ENCODE data around the gene SNX20. TPM values are rescaled to one million over a fixed set of nuclear protein-coding genes. Genes with fewer than 3 reads are reported as not detected.
A peak's percentile ranks its signal among the peaks of the same experiment; 100 is the strongest.

SNX20 gene
- total RNA-seq, 1 donor from 2014 or later = not detected

DNA sequence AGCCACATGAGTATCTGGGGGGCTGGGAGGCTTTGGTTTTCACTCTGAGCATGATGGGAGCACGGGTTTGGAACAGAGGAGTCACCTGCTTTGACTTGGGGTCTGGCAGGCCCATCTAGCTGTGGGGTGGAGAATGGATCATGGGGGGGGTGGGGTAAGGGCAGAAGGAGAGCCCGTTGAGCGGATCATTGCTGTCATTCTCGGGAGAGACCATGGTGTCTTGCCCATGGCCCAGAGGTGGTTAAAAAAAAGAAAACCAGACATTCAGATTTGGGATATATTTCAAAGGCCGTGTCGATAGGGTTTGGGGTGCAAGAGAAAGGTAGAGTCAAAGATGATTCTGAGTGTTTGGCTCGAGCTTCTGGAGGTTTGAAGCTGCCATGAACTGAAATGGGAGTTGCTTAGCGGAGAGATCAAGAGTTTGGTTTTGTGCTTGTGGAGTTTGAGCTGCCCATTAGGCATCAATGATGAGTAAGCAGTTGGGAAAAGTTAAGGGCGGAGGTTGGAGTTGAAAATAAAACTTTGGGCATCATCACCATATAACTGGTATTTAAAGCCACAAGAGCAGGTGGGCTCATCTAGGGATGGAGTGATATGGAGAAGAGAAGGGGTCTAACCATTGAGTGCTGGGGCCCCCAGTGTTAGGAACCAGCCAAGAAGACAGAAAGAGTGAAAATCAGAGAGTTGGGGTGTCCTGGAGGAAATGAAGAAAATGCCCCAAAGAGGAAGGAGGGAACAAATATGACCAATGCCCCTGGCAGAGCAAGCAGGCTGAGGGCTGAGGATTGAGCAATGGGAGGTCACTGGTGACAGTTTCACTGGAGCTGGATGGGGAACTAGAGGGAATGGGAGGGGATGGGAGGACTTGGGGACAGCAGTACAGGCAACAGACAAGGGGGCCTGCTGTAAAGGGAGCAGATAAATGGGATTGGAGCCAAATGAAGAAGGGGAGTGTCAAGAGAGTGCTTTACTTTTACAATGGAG lies 14.2 kb upstream of the SNX20 start:
- Histone ChIP-seq H3K4me2 (ENCODE audit: low read length) (no peak overlapping the region), H3K36me3 (ENCODE audit: insufficient read depth, low read length) (no peaks in the 10 kb centered on the region), H3K4me3 (ENCODE audit: insufficient read depth, low read depth, low read length) (no peak overlapping the region), H3K9ac (ENCODE audit: low read length) (no peak overlapping the region), H3K9me3 (ENCODE audit: insufficient read depth, low read depth, low read length) (no peaks in the 10 kb centered on the region), H4K20me1 (ENCODE audit: insufficient read depth, low read length) (no peaks in the 10 kb centered on the region), H3K4me1 (ENCODE audit: insufficient read depth, low read length) (no peaks in the 10 kb centered on the region), H3K27ac (ENCODE audit: low read depth, low read length) (no peak overlapping the region), H2AFZ (ENCODE audit: low read depth, low read length) (no peak overlapping the region), H3K27me3 (ENCODE audit: insufficient read depth, low read length) (peaks cover 5% of the 10 kb centered on the region), H3K79me2 (ENCODE audit: insufficient read depth, low read length) (no peaks in the 10 kb centered on the region)
- DNase-seq (ENCODE audit: low read depth) = no peak
- Mint-ChIP-seq H3K4me1 (ENCODE audit: low read depth, unreplicated experiment) (peaks cover 6% of the 10 kb centered on the region), H3K4me3 (ENCODE audit: unreplicated experiment) (peak overlapping the region; percentile 40), H3K36me3 (ENCODE audit: low read depth, unreplicated experiment) (no peaks in the 10 kb centered on the region), H3K27ac (ENCODE audit: unreplicated experiment) (no peak overlapping the region), H3K9me3 (ENCODE audit: unreplicated experiment) (peaks cover 4% of the 10 kb centered on the region), H3K27me3 (ENCODE audit: low read depth, unreplicated experiment) (peaks cover 44% of the 10 kb centered on the region)
- FAIRE-seq = no peak
- no peak for TF ChIP-seq EZH2 (IDR thresholded peaks at IDR 0.05; ENCODE audit: insufficient read depth, low read length)
- TF ChIP-seq, protein P1, sequence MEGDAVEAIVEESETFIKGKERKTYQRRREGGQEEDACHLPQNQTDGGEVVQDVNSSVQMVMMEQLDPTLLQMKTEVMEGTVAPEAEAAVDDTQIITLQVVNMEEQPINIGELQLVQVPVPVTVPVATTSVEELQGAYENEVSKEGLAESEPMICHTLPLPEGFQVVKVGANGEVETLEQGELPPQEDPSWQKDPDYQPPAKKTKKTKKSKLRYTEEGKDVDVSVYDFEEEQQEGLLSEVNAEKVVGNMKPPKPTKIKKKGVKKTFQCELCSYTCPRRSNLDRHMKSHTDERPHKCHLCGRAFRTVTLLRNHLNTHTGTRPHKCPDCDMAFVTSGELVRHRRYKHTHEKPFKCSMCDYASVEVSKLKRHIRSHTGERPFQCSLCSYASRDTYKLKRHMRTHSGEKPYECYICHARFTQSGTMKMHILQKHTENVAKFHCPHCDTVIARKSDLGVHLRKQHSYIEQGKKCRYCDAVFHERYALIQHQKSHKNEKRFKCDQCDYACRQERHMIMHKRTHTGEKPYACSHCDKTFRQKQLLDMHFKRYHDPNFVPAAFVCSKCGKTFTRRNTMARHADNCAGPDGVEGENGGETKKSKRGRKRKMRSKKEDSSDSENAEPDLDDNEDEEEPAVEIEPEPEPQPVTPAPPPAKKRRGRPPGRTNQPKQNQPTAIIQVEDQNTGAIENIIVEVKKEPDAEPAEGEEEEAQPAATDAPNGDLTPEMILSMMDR (IDR thresholded peaks at IDR 0.05; ENCODE audit: insufficient read depth, low read depth, low read length) = no peak

DNA sequence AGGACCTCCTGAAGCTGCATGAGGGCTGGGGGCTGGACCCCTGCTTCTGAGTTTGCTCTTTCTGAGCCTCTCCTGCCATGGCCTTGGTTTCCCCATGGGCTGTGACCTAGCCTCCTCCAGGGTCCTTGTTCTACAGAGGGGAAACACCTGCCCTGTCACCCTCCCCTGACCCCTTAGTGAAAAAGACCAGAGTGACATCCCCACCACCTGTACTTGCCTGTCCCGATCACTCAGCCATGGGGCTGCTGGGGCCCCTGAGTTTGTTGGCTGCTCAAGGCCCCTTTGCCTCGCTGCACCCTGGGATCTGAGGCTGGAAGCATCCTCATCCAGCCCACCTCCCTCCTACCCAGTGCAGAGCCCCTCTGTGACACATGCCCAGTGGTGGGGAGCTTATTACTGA lies 13.1 kb upstream of the SNX20 start:
- Mint-ChIP-seq H3K27me3 (ENCODE audit: low read depth, unreplicated experiment) (peaks cover 44% of the 10 kb centered on the region), H3K9me3 (ENCODE audit: unreplicated experiment) (peaks cover 4% of the 10 kb centered on the region), H3K27ac (ENCODE audit: unreplicated experiment) (no peak overlapping the region), H3K36me3 (ENCODE audit: low read depth, unreplicated experiment) (no peaks in the 10 kb centered on the region), H3K4me1 (ENCODE audit: low read depth, unreplicated experiment) (peaks cover 6% of the 10 kb centered on the region), H3K4me3 (ENCODE audit: unreplicated experiment) (no peak overlapping the region)
- no peaks in the 10 kb centered on the region for H3K36me3 ChIP-seq (ENCODE audit: insufficient read depth, low read length)
- no peaks in the 10 kb centered on the region for H3K4me1 ChIP-seq (ENCODE audit: insufficient read depth, low read length)
- H3K9me3 ChIP-seq (ENCODE audit: insufficient read depth, low read depth, low read length) = no peaks in the 10 kb centered on the region
- H3K4me3 ChIP-seq (ENCODE audit: insufficient read depth, low read depth, low read length) = no peak overlapping the region
- H3K9ac ChIP-seq (ENCODE audit: low read length) = no peak overlapping the region
- H3K4me2 ChIP-seq (ENCODE audit: low read length) = no peak overlapping the region
- peaks cover 5% of the 10 kb centered on the region for H3K27me3 ChIP-seq (ENCODE audit: insufficient read depth, low read length)
- H4K20me1 ChIP-seq (ENCODE audit: insufficient read depth, low read length) = no peaks in the 10 kb centered on the region
- no peak for FAIRE-seq
- no peak overlapping the region for H2AFZ ChIP-seq (ENCODE audit: low read depth, low read length)
- no peaks in the 10 kb centered on the region for H3K79me2 ChIP-seq (ENCODE audit: insufficient read depth, low read length)
- H3K27ac ChIP-seq (ENCODE audit: low read depth, low read length) = no peak overlapping the region
- TF ChIP-seq, protein P1 (IDR thresholded peaks at IDR 0.05; ENCODE audit: insufficient read depth, low read depth, low read length) = no peak
- TF ChIP-seq EZH2 (IDR thresholded peaks at IDR 0.05; ENCODE audit: insufficient read depth, low read length) = no peak
- no peak for DNase-seq (ENCODE audit: low read depth)

Data from astrocyte (in vitro differentiated cells and primary cell).